OCI-LY7 (cell line): ENCODE data around the gene OR51I1. TPM values are rescaled to one million over a fixed set of nuclear protein-coding genes. Genes with fewer than 3 reads are reported as not detected.

Source experiments
- BruUV-seq: library from RNA; stranded (reverse); fragments of 400-500 nt; replicated peaks from 2 replicates; lab custom pipeline; 2021; lab: Mats Ljungman, UMichigan
- CTCF ChIA-PET: fragments of 300-600 bp; sonication (Branson Sonifier 250); formaldehyde crosslinking; loops from one replicate; lab custom pipeline; 2022; ENCODE audit warnings: antibody characterized with exemption; ENCODE audit not compliant: unreplicated experiment; lab: Charles Lee
- POLR2A ChIA-PET: fragments of 300-600 bp; sonication (Branson Sonifier 250); formaldehyde crosslinking; loops from one replicate; lab custom pipeline; 2022; ENCODE audit warnings: antibody characterized with exemption; lab: Charles Lee
- DNase-seq: peaks from one replicate; pipeline ENCODE4 v3.0.0-alpha.2; 2015; ENCODE audit warnings: low spot score
- H2AFZ ChIP-seq: fragments of 200-600 bp; sonication (generic), shearing (Covaris generic); 2 replicates; pipeline ENCODE4 v1.6.1; 2014; ENCODE audit warnings: mild to moderate bottlenecking, antibody characterized with exemption, low read length, moderate library complexity
- H3K27ac ChIP-seq: fragments of 200-600 bp; sonication (generic); 2 replicates; pipeline ENCODE4 v1.5.1; 2014; ENCODE audit warnings: mixed run types, low read depth, mild to moderate bottlenecking, moderate library complexity, low read length, inconsistent platforms; ENCODE audit not compliant: poor library complexity, severe bottlenecking
- H3K36me3 ChIP-seq: fragments of 200-600 bp; sonication (generic); 2 replicates; pipeline ENCODE4 v1.6.1; 2014; ENCODE audit warnings: mild to moderate bottlenecking, antibody characterized with exemption, low read length, moderate library complexity, mixed read lengths; ENCODE audit not compliant: insufficient read depth
- H3K4me1 ChIP-seq: fragments of 200-600 bp; sonication (generic); 2 replicates; pipeline ENCODE4 v1.5.1; 2014; ENCODE audit warnings: mild to moderate bottlenecking, low read length; ENCODE audit not compliant: insufficient read depth, poor library complexity, severe bottlenecking
- H3K4me2 ChIP-seq: fragments of 200-600 bp; sonication (generic); 2 replicates; pipeline ENCODE4 v1.6.1; 2014; ENCODE audit warnings: mild to moderate bottlenecking, low read length
- H3K4me3 ChIP-seq: fragments of 200-600 bp; sonication (generic); 2 replicates; pipeline ENCODE4 v1.5.1; 2014; ENCODE audit warnings: mild to moderate bottlenecking, low read depth, low read length; ENCODE audit not compliant: poor library complexity, severe bottlenecking
- H3K79me2 ChIP-seq: fragments of 200-600 bp; sonication (generic); 2 replicates; pipeline ENCODE4 v1.6.1; 2016; ENCODE audit warnings: low read depth, mild to moderate bottlenecking, low read length, moderate library complexity, mixed read lengths; ENCODE audit not compliant: insufficient read depth
- H3K9me2 ChIP-seq: fragments of 200-600 bp; sonication (generic); 2 replicates; pipeline ENCODE4 v1.6.1; 2016; ENCODE audit warnings: mild to moderate bottlenecking, low read length, mixed read lengths; ENCODE audit not compliant: insufficient read depth
- H3K9me3 ChIP-seq: fragments of 200-600 bp; sonication (generic); 2 replicates; pipeline ENCODE4 v1.6.1; 2014; ENCODE audit warnings: mild to moderate bottlenecking, mixed run types, low read length, mixed read lengths
- H4K20me1 ChIP-seq: fragments of 200-600 bp; sonication (generic); 2 replicates; pipeline ENCODE4 v1.6.1; 2014; ENCODE audit warnings: mild to moderate bottlenecking, antibody characterized with exemption, low read length, moderate library complexity, mixed read lengths; ENCODE audit not compliant: insufficient read depth
- CTCF ChIP-seq: fragments of 200-600 bp; sonication (generic); conservative IDR thresholded peaks from 2 replicates; pipeline ENCODE4 v1.5.1; 2014; ENCODE audit warnings: mild to moderate bottlenecking, antibody characterized with exemption, low read length, moderate library complexity, mixed read lengths
- EZH2phosphoT487 ChIP-seq: fragments of 200-600 bp; sonication (generic); IDR thresholded peaks from 2 replicates; pipeline ENCODE4 v1.6.1; 2018; ENCODE audit warnings: low read depth, borderline replicate concordance, mild to moderate bottlenecking, mixed run types, antibody characterized with exemption, low read length, moderate library complexity, mixed read lengths
- intact Hi-C: fragments of 100-400 bp; cut with micrococcal nuclease; formaldehyde crosslinking; loops from one replicate; pipeline ENCODE4 v1.10.0; 2022; ENCODE audit not compliant: unreplicated experiment
- total RNA-seq, 2 experiments: library from RNA; depleted of rRNA in 1 of 2; stranded (reverse); fragments of >200 nt in 1 of 2; shearing (Covaris generic) in 1 of 2; gene quantifications; 2 replicates each; pipeline ENCODE4 v1.2.3, GENCODE V29; 2014 to 2022

The OR51I1 gene
- total RNA-seq, 2 experiments from 2014 or later = not detected

DNA sequence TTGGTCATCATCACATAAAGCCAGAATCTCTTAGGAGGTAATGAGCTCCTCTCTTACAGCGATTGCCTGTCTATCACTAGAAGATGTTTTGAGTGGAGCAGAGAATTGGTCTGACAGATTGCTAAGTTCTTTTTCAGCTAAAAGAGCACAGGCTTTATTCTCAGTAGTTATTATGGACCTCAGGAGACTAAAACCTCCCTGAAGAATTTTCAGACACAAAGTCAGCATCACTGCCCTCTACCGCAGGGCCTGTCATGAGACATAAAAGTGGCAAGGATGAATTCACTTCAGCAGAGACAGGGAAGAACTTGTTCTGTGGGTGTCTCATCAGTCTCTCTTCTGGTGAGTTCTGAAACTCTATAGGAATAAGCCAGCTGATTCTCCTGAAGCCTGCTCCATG is 7.7 kb upstream of the OR51I1 start, which contains the start of gene OR51I2:
TSS of gene OR51I2 (plus strand) at position 301 of the 400 bp plus-strand sequence. CDS start 4,166 bp downstream, outside the sequence.
- no TSS peak for BruUV-seq
- POLR2A ChIA-PET = interaction anchor here (1.8 kb wide), 1 partner anchor 11 kb away, joined by 5 read pairs; no protein-coding TSS in a partner anchor
- no peaks in the 10 kb centered on the region for H3K79me2 ChIP-seq

DNA sequence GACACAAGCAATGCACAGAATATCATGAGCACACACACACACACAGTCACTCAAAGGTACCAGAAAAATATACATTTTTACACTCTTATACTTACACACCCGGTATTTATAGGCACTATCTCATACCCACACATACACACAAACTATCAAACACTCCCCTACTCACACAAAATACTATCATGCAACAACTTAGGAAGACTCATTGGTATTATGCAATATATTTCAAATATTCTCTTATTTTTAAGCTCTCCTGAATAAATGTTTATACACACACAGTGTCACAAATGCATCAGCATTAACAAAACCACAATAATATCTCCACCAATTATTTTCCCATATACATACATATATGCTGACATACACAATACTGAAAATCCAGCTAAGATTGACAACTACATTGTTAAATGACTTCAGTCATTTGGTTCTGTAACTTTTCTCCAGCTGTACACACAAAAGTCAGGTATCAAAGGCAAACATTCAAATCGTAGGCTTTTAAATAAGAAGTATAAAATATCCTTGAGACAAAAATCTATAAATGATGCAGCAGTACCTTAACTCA is 2.6 kb upstream of the OR51I1 start:
- H3K79me2 ChIP-seq = no peaks in the 10 kb centered on the region
- H4K20me1 ChIP-seq = no peaks in the 10 kb centered on the region
- DNase-seq = no peak
- POLR2A ChIA-PET = interaction anchor here (0.6 kb wide), 1 partner anchor 125 kb away, joined by 3 read pairs; no protein-coding TSS in a partner anchor
- CTCF ChIA-PET = no interaction called here
- no peaks in the 10 kb centered on the region for H3K9me2 ChIP-seq
- H3K4me2 ChIP-seq = no peak overlapping the region
- BruUV-seq = no TSS peak
- intact Hi-C loops = no loop called here
- no peaks in the 10 kb centered on the region for H3K36me3 ChIP-seq
- TF ChIP-seq EZH2phosphoT487 (no peak), CTCF (no peak)
- no peak overlapping the region for H3K27ac ChIP-seq
- H3K9me3 ChIP-seq = no peaks in the 10 kb centered on the region
- no peak overlapping the region for H3K4me3 ChIP-seq
- H2AFZ ChIP-seq = no peak overlapping the region
- no peaks in the 10 kb centered on the region for H3K4me1 ChIP-seq

More for the DNA sequence above, 7.7 kb upstream of the OR51I1 start, which contains the start of gene OR51I2:
- H3K4me2 ChIP-seq = no peak within 1 kb of the TSS
- H3K9me2 ChIP-seq = no peaks in the 10 kb centered on the region
- no peak within 1 kb of the TSS for H3K27ac ChIP-seq
- H4K20me1 ChIP-seq = no peaks in the 10 kb centered on the region
- CTCF ChIA-PET = no interaction called here
- no peaks in the 10 kb centered on the region for H3K36me3 ChIP-seq
- no peaks in the 10 kb centered on the region for H3K4me1 ChIP-seq
- no peak for DNase-seq
- H3K9me3 ChIP-seq = no peaks in the 10 kb centered on the region
- no peak within 1 kb of the TSS for H3K4me3 ChIP-seq
- TF ChIP-seq EZH2phosphoT487 = no peak
- TF ChIP-seq CTCF = no peak
- H2AFZ ChIP-seq = no peak within 1 kb of the TSS
- intact Hi-C loops = no loop called here

- H4K20me1 ChIP-seq = no peaks in the 10 kb centered on the region
- no peak overlapping the region for H3K4me2 ChIP-seq
- no peaks in the 10 kb centered on the region for H3K36me3 ChIP-seq
- BruUV-seq = no TSS peak
- ChIA-PET CTCF (no interaction called here), POLR2A (no interaction called here)
- no peak overlapping the region for H3K27ac ChIP-seq
- DNase-seq = no peak
- no peak overlapping the region for H3K4me3 ChIP-seq
- intact Hi-C loops = no loop called here
- H3K9me3 ChIP-seq = no peaks in the 10 kb centered on the region
- H3K79me2 ChIP-seq = no peaks in the 10 kb centered on the region
- no peak overlapping the region for H2AFZ ChIP-seq
- no peaks in the 10 kb centered on the region for H3K9me2 ChIP-seq
- no peaks in the 10 kb centered on the region for H3K4me1 ChIP-seq
- TF ChIP-seq CTCF (no peak), EZH2phosphoT487 (no peak)
Measured at GRCh38 chr11:5423131-5423530, 18.2 kb downstream of the OR51I1 start.
